Smooth muscle cell (in vitro differentiated cells): ENCODE data around the gene AGAP6. TPM values are rescaled to one million over a fixed set of nuclear protein-coding genes. Genes with fewer than 3 reads are reported as not detected.
"Not testable (repeated sequence)": the region's sequence is repeated elsewhere in the genome, so short reads cannot be mapped to it uniquely, and the experiment has no call there.

Source experiments
- DNase-seq: peaks from one replicate; lab custom pipeline; 2025; ENCODE audit not compliant: unreplicated experiment; lab: John Stamatoyannopoulos, UW
- H2AFZ ChIP-seq: fragments of 200-600 bp; sonication (generic); 2 replicates; pipeline ENCODE4 v1.6.0; 2016; ENCODE audit warnings: antibody characterized with exemption, low read depth, mild to moderate bottlenecking
- H3F3A ChIP-seq: fragments of 200-600 bp; sonication (generic); 2 replicates; pipeline ENCODE4 v1.6.0; 2017; ENCODE audit warnings: antibody characterized with exemption, low read depth
- H3K27ac ChIP-seq: fragments of 200-600 bp; sonication (generic); 2 replicates; pipeline ENCODE4 v1.5.1; 2016; ENCODE audit warnings: low read depth, mild to moderate bottlenecking
- H3K27me3 ChIP-seq: fragments of 200-600 bp; sonication (generic); 2 replicates; pipeline ENCODE4 v1.6.1; 2016; ENCODE audit warnings: low read depth, mild to moderate bottlenecking
- H3K36me3 ChIP-seq: fragments of 200-600 bp; sonication (generic); 2 replicates; pipeline ENCODE4 v1.5.1; 2016; ENCODE audit warnings: low read depth
- H3K4me1 ChIP-seq: fragments of 200-600 bp; sonication (generic); 2 replicates; pipeline ENCODE4 v1.5.1; 2016; ENCODE audit warnings: low read depth
- H3K4me2 ChIP-seq: fragments of 200-600 bp; sonication (generic); 2 replicates; pipeline ENCODE4 v1.6.0; 2016; ENCODE audit warnings: mild to moderate bottlenecking
- H3K4me3 ChIP-seq: fragments of 200-600 bp; sonication (generic); 2 replicates; pipeline ENCODE4 v1.5.1; 2016; ENCODE audit warnings: mild to moderate bottlenecking
- H3K79me2 ChIP-seq: fragments of 200-600 bp; sonication (generic); 2 replicates; pipeline ENCODE4 v1.6.0; 2016; ENCODE audit warnings: low read depth, mild to moderate bottlenecking
- H3K9ac ChIP-seq: fragments of 200-600 bp; sonication (generic); 2 replicates; pipeline ENCODE4 v1.6.0; 2016; ENCODE audit warnings: low read depth
- H3K9me3 ChIP-seq: fragments of 200-600 bp; sonication (generic); replicated peaks from 2 replicates; pipeline ENCODE4 v1.5.1; 2016; ENCODE audit warnings: low read depth
- H4K20me1 ChIP-seq: fragments of 200-600 bp; sonication (generic); 2 replicates; pipeline ENCODE4 v1.6.0; 2016; ENCODE audit warnings: low read depth
- CTCF ChIP-seq: fragments of 200-600 bp; sonication (generic); IDR thresholded peaks from 2 replicates; pipeline ENCODE4 v1.5.1; 2017; ENCODE audit warnings: borderline replicate concordance, mild to moderate bottlenecking, antibody characterized with exemption; ENCODE audit not compliant: insufficient read depth, poor library complexity, severe bottlenecking
- WGBS: methylation state at CpG from one replicate; pipeline ENCODE4 v1.1.7; 2016; ENCODE audit warnings: low lambda C conversion rate; 5-methylcytosine and 5-hydroxymethylcytosine counted together
- polyA plus RNA-seq: library from polyadenylated mRNA; unstranded; fragments of >200 nt; fragmentation: Nextera tagmentation; extraction: Ambion mirVana; gene quantifications from 2 replicates; pipeline ENCODE4 v1.2.1, GENCODE V29; 2016
- total RNA-seq: library from RNA; depleted of rRNA; stranded (reverse); fragments of >200 nt; gene quantifications from 2 replicates; pipeline ENCODE4 v1.2.3, GENCODE V29; 2014

The AGAP6 gene
- total and polyA plus RNA-seq, 2 experiments from 2014 or later, result 5.3 to 7.1 TPM

- H3K27ac ChIP-seq, H4K20me1 ChIP-seq, H3K4me2 ChIP-seq, H3K27me3 ChIP-seq, H3K9ac ChIP-seq, H3K4me3 ChIP-seq, H3F3A ChIP-seq, H3K79me2 ChIP-seq, H3K9me3 ChIP-seq, H3K4me1 ChIP-seq, H3K36me3 ChIP-seq, H2AFZ ChIP-seq, DNase-seq: not testable (repeated sequence)
- 86% methylated on average over 5 of the region's 5 CpGs for WGBS
Measured at GRCh38 chr10:50017646-50018045, 29.4 kb downstream of the AGAP6 start.

GRCh38 chr10:50019279-50019678 is 31.1 kb downstream of the AGAP6 start:
- not testable (repeated sequence) for H3K27me3 ChIP-seq, H3K9ac ChIP-seq, H3F3A ChIP-seq, H3K4me3 ChIP-seq, H3K27ac ChIP-seq, H3K9me3 ChIP-seq, H3K36me3 ChIP-seq, H3K79me2 ChIP-seq, H3K4me2 ChIP-seq, H3K4me1 ChIP-seq, DNase-seq, H4K20me1 ChIP-seq, H2AFZ ChIP-seq
- WGBS, result 100% methylated on average over 3 of the region's 3 CpGs

GRCh38 chr10:50020451-50021024 is 32.3 kb downstream of the AGAP6 start:
- not testable (repeated sequence) for H3K36me3 ChIP-seq, H3F3A ChIP-seq, H3K4me2 ChIP-seq, DNase-seq, H2AFZ ChIP-seq, H3K4me1 ChIP-seq, H3K4me3 ChIP-seq, H3K9me3 ChIP-seq, H4K20me1 ChIP-seq, H3K9ac ChIP-seq, H3K79me2 ChIP-seq, H3K27me3 ChIP-seq, H3K27ac ChIP-seq
- WGBS, result 84% methylated on average over 12 of the region's 13 CpGs

GRCh38 chr10:50021646-50022045 is 33.4 kb downstream of the AGAP6 start:
- no peak overlapping the region for H3K4me2 ChIP-seq

GRCh38 chr10:50024716-50025383 is 36.6 kb downstream of the AGAP6 start:
- H3K4me3 ChIP-seq, H3K9ac ChIP-seq, H4K20me1 ChIP-seq, H3K36me3 ChIP-seq, H3K4me2 ChIP-seq, DNase-seq, H3K27ac ChIP-seq, H3K4me1 ChIP-seq, H3F3A ChIP-seq, H3K9me3 ChIP-seq, H3K79me2 ChIP-seq, H2AFZ ChIP-seq, H3K27me3 ChIP-seq: not testable (repeated sequence)
- 90% methylated on average over 31 of the region's 37 CpGs for WGBS

More at GRCh38 chr10:50021646-50022045, 33.4 kb downstream of the AGAP6 start:
- 91% methylated on average over 3 of the region's 3 CpGs for WGBS
- Histone ChIP-seq H3K9me3 (no peaks in the 10 kb centered on the region), H3K4me3 (no peak overlapping the region), H3K79me2 (no peaks in the 10 kb centered on the region), H2AFZ (no peak overlapping the region), H3K9ac (no peak overlapping the region), H3K4me1 (no peaks in the 10 kb centered on the region), H3K27ac (no peak overlapping the region), H3F3A (no peaks in the 10 kb centered on the region), H4K20me1 (no peaks in the 10 kb centered on the region), H3K27me3 (no peaks in the 10 kb centered on the region), H3K36me3 (no peaks in the 10 kb centered on the region)
- TF ChIP-seq CTCF, result no peak
- no peak for DNase-seq
